ENCODE results near the gene PLA2G10. TPM values are rescaled to one million over a fixed set of nuclear protein-coding genes. Genes with fewer than 3 reads are reported as not detected.
"Not testable (repeated sequence)": the region's sequence is repeated elsewhere in the genome, so short reads cannot be mapped to it uniquely, and the experiment has no call there.

The PLA2G10 gene
- total RNA-seq, 1 donor from 2014 or later: not detected

DNA sequence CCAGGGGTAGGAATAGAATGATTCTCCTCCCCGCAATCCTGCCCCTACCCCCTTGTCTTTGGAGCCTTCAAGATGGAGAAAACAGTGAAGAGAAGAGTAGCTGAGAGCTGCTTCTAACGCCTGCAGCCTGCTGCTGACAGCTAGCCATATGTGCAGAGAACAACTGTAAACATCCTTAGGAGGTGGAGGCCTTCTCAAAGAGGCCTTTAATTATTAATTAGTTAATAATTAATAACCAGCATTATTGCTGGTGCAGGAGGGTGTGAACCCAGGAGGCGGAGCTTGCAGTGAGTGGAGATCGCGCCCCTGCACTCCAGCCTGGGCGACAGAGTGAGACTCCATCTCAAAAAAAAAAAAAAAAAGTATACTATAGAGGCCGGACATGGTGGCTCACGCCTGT is 52.9 kb downstream of the PLA2G10 start:
- Mint-ChIP-seq H3K9me3 (no peaks in the 10 kb centered on the region), H3K4me3 (ENCODE audit: low read depth) (no peak overlapping the region), H3K27me3 (ENCODE audit: low read depth) (no peaks in the 10 kb centered on the region), H3K36me3 (ENCODE audit: low read depth) (peaks cover 60% of the 10 kb centered on the region), H3K27ac (no peak overlapping the region), H3K4me1 (ENCODE audit: low read depth) (peaks cover 23% of the 10 kb centered on the region)
- no peak for DNase-seq (ENCODE audit: low spot score)
- intact Hi-C loops (cut with micrococcal nuclease): no loop called here

- no peak for DNase-seq (ENCODE audit: low spot score)
These were observed 53.6 kb downstream of the PLA2G10 start for GRCh38 chr16:14640538-14640937.

DNA sequence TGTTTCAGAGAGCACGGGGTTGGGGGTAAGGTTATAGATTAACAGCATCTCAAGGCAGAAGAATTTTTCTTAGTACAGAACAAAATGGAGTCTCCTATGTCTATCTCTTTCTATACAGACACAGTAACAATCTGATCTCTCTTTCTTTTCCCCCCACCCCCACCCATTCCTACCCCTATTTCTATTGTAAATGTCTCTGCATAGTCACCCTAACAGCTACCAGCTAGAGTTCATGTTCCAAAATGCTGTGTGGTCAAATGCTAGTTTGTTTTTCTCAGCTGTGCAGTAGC is 57.2 kb downstream of the PLA2G10 start:
- peaks cover 40% of the 10 kb centered on the region for H3K4me1 Mint-ChIP-seq (ENCODE audit: low read depth)
- H3K36me3 Mint-ChIP-seq (ENCODE audit: low read depth): peaks cover 49% of the 10 kb centered on the region
- H3K27ac Mint-ChIP-seq; H3K4me3 Mint-ChIP-seq (ENCODE audit: low read depth); H3K27me3 Mint-ChIP-seq (ENCODE audit: low read depth); intact Hi-C loops (cut with micrococcal nuclease); DNase-seq (ENCODE audit: low spot score); H3K9me3 Mint-ChIP-seq: not testable (repeated sequence)

More at GRCh38 chr16:14640538-14640937, 53.6 kb downstream of the PLA2G10 start:
- no peaks in the 10 kb centered on the region for H3K27me3 Mint-ChIP-seq (ENCODE audit: low read depth)
- no peak overlapping the region for H3K4me3 Mint-ChIP-seq (ENCODE audit: low read depth)
- H3K36me3 Mint-ChIP-seq (ENCODE audit: low read depth): peaks cover 60% of the 10 kb centered on the region
- H3K9me3 Mint-ChIP-seq: no peaks in the 10 kb centered on the region
- peaks cover 27% of the 10 kb centered on the region for H3K4me1 Mint-ChIP-seq (ENCODE audit: low read depth)
- intact Hi-C loops (cut with micrococcal nuclease): no loop called here
- H3K27ac Mint-ChIP-seq: peak overlapping the region; percentile 7

DNA sequence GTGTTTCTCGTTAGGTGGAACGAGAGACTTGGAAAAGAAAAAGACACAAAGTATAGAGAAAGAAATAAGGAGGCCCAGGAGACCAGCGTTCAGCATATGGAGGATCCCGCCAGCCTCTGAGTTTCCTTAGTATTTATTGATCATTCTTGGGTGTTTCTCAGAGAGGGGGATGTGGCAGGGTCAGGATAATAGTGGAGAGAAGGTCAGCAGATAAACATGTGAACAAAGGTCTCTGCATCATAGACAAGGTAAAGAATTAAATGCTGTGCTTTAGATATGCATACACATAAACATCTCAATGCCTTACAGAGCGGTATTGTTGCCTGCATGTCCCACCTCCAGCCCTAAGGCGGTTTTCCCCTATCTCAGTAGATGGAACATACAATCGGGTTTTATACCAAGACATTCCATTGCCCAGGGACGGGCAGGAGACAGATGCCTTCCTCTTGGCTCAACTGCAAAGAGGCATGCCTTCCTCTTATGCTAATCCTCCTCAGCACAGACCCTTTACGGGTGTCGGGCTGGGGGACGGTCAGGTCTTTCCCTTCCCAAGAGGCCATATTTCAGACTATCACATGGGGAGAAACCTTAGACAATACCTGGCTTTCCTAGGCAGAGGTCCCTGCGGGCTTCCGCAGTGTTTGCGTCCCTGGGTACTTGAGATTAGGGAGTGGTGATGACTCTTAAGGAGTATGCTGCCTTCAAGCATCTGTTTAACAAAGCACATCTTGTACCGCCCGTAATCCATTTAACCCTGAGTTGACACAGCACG is 57.7 kb downstream of the PLA2G10 start:
- H3K4me3 Mint-ChIP-seq (ENCODE audit: low read depth); H3K27me3 Mint-ChIP-seq (ENCODE audit: low read depth); H3K27ac Mint-ChIP-seq; H3K9me3 Mint-ChIP-seq; DNase-seq (ENCODE audit: low spot score); intact Hi-C loops (cut with micrococcal nuclease): not testable (repeated sequence)
- peaks cover 40% of the 10 kb centered on the region for H3K4me1 Mint-ChIP-seq (ENCODE audit: low read depth)
- peaks cover 47% of the 10 kb centered on the region for H3K36me3 Mint-ChIP-seq (ENCODE audit: low read depth)

DNA sequence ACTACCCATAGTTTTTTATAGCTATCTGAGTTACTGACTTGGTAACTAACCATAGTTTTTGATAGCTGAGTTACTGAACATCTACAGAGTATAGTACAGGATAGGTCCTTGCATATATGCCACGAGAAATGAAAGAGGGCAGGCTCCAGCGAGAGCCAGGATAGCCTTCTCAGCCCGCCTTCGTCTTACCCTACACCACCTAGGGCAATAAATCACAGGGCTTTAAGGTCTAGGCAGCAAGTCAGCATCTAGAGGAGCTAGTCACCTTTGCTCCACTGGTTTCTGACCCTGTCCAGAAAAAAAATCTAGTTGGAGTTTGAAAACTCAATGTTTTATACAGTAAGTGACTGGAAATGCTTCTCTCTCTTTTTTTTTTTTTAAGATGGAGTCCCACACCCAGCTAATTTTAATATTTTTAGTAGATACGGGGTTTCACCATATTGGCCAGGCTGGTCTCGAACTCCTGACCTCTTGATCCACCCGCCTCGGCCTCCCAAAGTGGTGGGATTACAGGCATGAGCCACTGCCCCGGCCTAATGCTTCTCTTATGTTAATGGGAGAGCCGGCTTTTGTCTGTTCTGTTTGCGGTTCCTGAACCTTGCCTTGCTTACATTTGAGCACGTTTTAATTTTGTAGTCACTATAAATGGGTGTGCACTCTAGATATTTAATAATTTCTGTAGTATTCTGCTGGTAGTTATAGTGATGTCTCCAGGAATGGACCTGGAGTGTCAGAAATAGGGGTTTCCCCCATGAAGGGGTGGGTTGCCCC is 58.5 kb downstream of the PLA2G10 start:
- peaks cover 36% of the 10 kb centered on the region for H3K4me1 Mint-ChIP-seq (ENCODE audit: low read depth)
- H3K27me3 Mint-ChIP-seq (ENCODE audit: low read depth): no peaks in the 10 kb centered on the region
- H3K27ac Mint-ChIP-seq: no peak overlapping the region
- no peaks in the 10 kb centered on the region for H3K9me3 Mint-ChIP-seq
- no peak overlapping the region for H3K4me3 Mint-ChIP-seq (ENCODE audit: low read depth)
- H3K36me3 Mint-ChIP-seq (ENCODE audit: low read depth): peaks cover 41% of the 10 kb centered on the region
- DNase-seq (ENCODE audit: low spot score): no peak
- intact Hi-C loops (cut with micrococcal nuclease): no loop called here

DNA sequence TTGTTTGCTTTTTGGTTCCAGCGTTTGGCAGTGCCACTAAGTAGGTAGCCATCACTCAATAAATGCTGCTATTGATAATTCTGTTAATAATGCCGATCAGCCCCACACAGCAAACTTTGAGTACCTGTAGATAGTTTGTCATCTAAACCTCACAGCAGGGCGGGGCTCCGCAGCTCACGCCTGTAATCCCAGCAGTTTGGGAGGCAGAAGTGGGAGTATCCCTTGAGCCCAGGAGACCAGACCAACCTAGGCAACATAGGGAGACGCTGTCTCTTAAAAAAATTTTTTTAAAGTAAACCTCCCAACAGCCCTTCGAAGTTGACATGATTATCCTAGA is 59.8 kb downstream of the PLA2G10 start:
- no peak for DNase-seq (ENCODE audit: low spot score)
- Mint-ChIP-seq H3K9me3 (no peaks in the 10 kb centered on the region), H3K27ac (peak overlapping the region; percentile 98), H3K4me3 (ENCODE audit: low read depth) (peak overlapping the region; percentile 99), H3K4me1 (ENCODE audit: low read depth) (peaks cover 29% of the 10 kb centered on the region), H3K36me3 (ENCODE audit: low read depth) (peaks cover 34% of the 10 kb centered on the region), H3K27me3 (ENCODE audit: low read depth) (no peaks in the 10 kb centered on the region)
- intact Hi-C loops (cut with micrococcal nuclease): loop anchor here (5.0 kb wide), 1 partner anchor 347 kb away; no protein-coding TSS in a partner anchor

- intact Hi-C loops (cut with micrococcal nuclease): loop anchor here (5.0 kb wide), 1 partner anchor 346 kb away; no protein-coding TSS in a partner anchor
- Mint-ChIP-seq H3K4me1 (ENCODE audit: low read depth) (peaks cover 36% of the 10 kb centered on the region), H3K27ac (peak within 1 kb of the TSS; percentile 98), H3K27me3 (ENCODE audit: low read depth) (no peaks in the 10 kb centered on the region), H3K36me3 (ENCODE audit: low read depth) (peaks cover 40% of the 10 kb centered on the region), H3K9me3 (no peaks in the 10 kb centered on the region), H3K4me3 (ENCODE audit: low read depth) (peak within 1 kb of the TSS; percentile 99)
- peak; percentile 98 for DNase-seq (ENCODE audit: low spot score)
These were observed 61.2 kb downstream of the PLA2G10 start, which contains the start of gene BFAR for GRCh38 chr16:14632693-14633569. Gene BFAR (plus strand): TSS chr16:14632951. CDS start chr16:14644347, 11,396 bp downstream.

DNA sequence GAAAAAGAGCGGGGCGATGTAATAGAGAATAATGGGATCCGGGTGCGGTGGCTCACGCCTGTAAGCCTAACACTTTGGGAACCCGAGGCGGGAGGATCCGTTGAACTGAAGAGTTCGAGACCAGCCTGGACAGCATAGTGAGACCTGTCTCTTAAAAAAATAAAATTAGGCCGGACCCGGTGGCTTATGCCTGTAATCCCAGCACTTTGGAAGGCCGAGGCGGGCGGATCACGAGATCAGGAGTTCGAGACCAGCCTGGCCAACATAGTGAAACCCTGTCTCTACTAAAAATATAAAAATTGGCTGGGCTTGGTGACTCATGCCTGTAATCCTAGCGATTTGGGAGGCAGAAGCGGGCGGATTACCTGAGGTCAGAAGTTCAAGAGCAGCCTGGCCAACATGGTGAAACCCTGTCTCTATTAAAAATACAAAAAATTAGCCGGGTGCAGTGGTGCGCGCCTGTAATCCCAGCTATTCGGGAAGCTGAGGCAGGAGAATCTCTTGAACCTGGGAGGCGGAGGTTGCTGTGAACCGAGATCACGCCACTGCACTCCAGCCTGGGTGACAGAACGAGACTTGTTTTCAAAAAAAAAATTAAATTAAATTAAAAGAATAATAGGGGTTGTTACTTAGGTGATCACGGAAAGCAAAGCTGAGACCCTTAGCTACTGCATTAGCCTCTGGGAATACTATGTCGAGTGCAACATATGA is 63.3 kb downstream of the PLA2G10 start:
- intact Hi-C loops (cut with micrococcal nuclease): loop anchor here (5.0 kb wide), 1 partner anchor 343 kb away; no protein-coding TSS in a partner anchor
- not testable (repeated sequence) for H3K9me3 Mint-ChIP-seq; H3K27me3 Mint-ChIP-seq (ENCODE audit: low read depth); DNase-seq (ENCODE audit: low spot score)
- Mint-ChIP-seq H3K4me1 (ENCODE audit: low read depth) (peaks cover 33% of the 10 kb centered on the region), H3K36me3 (ENCODE audit: low read depth) (peaks cover 50% of the 10 kb centered on the region), H3K4me3 (ENCODE audit: low read depth) (peak overlapping the region; percentile 99), H3K27ac (peak overlapping the region; percentile 99)

DNA sequence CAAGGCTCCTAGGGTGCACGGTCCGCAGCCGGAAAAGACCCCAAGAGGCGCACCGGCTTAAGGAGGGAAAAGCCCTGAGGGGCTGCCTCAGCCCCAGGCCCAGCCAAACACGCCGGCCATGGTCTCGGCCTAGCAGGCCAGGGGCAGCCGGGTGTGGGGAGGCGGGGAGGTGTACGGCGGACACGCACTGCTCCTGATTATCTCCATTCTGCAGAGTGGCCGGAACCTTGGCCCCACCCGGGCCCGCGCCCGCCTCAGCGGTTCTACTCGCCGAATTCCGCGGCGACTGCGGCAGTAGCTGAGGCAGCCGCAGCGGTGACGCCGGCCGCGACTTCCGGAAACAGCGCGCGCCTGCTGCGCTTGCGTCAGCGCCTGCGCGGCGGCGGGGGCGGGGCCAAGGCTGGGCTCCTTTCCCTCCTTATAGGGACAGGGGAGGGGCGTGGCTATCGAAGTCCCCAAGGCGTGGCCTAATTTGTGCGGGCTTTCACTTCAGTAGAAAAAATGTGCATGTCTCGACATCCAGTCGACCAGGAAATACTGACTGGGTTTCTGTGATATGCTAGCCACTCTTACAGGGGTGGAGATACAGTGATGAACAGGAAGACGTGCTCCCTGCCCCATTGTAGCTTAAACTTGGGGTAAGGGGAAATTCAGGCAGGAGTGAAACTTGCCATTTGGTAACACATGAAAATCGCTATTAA is 64.0 kb downstream of the PLA2G10 start, which contains the start of gene PARN:
PARN (minus strand) TSS at position 342 of the 701 bp plus-strand sequence; CDS start at position 207, 135 bp downstream.
- Mint-ChIP-seq H3K27ac (peak within 1 kb of the TSS; percentile 99), H3K36me3 (ENCODE audit: low read depth) (peaks cover 54% of the 10 kb centered on the region), H3K4me3 (ENCODE audit: low read depth) (peak within 1 kb of the TSS; percentile 98), H3K9me3 (no peaks in the 10 kb centered on the region), H3K4me1 (ENCODE audit: low read depth) (peaks cover 31% of the 10 kb centered on the region), H3K27me3 (ENCODE audit: low read depth) (no peaks in the 10 kb centered on the region)
- peak; percentile 97 for DNase-seq (ENCODE audit: low spot score)
- intact Hi-C loops (cut with micrococcal nuclease): loop anchor here (5.0 kb wide), 1 partner anchor 343 kb away; no protein-coding TSS in a partner anchor

DNA sequence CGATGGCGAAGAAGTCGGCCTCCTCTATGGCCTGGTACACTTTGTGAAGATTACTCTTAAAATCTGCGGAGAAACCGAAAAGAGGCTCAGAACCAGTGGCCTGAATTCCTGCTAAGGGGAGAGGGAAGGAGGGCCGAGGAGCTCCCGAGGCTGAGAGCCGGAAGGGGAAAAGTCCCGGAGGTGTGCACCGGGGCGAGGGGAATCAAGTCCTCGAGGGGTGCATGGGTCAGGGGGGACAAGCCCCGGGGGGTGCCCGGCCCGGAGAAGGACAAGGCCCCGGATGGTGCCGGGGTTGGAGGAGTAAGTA is 64.5 kb downstream of the PLA2G10 start:
- H3K9me3 Mint-ChIP-seq: no peaks in the 10 kb centered on the region
- peaks cover 53% of the 10 kb centered on the region for H3K36me3 Mint-ChIP-seq (ENCODE audit: low read depth)
- no peaks in the 10 kb centered on the region for H3K27me3 Mint-ChIP-seq (ENCODE audit: low read depth)
- H3K4me1 Mint-ChIP-seq (ENCODE audit: low read depth): peaks cover 28% of the 10 kb centered on the region
- H3K4me3 Mint-ChIP-seq (ENCODE audit: low read depth): peak overlapping the region; percentile 98
- intact Hi-C loops (cut with micrococcal nuclease): no loop called here
- H3K27ac Mint-ChIP-seq: peak overlapping the region; percentile 93
- no peak for DNase-seq (ENCODE audit: low spot score)

DNA sequence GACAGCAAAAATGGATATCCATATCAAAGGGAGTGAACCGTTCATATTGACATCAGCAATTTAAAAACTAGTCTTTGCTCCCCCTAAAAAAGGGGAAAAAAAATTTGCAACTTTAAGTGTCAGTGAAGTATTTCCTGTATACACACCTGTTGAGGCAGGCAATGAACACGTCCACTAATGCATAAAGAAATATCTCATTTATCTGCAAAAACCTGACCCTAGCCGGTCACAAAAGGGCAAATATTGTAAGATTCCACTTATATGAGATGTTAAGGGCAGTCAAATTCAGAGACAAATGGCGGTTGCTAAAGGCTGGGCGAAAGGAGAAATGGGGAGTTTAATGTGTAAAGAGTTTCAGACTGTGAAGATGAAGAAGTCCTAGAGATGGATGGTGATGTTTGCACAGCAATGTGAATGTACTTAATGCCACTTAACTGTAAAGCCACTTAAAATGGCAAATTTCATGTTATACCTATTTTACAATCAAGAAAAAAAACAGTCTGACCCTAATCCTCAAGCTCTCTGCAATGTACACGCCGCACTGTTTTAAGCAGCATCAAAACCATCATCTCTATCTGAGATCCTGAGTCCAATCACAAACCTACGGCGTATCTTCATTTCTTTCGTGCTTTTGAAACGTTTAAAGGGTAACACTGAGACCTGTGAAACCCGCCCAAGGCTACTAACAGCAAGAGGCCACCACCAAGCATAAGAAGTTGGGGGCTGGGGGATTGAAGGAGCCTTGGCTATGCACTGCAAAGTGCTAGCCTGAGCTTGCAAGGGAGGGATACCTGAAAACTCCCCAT is 65.1 kb downstream of the PLA2G10 start:
- intact Hi-C loops (cut with micrococcal nuclease): no loop called here
- Mint-ChIP-seq H3K4me3 (ENCODE audit: low read depth) (peak overlapping the region; percentile 98), H3K4me1 (ENCODE audit: low read depth) (peaks cover 23% of the 10 kb centered on the region), H3K27me3 (ENCODE audit: low read depth) (no peaks in the 10 kb centered on the region), H3K9me3 (no peaks in the 10 kb centered on the region), H3K36me3 (ENCODE audit: low read depth) (peaks cover 55% of the 10 kb centered on the region), H3K27ac (peak overlapping the region; percentile 93)
- DNase-seq (ENCODE audit: low spot score): no peak

Data from activated T-helper 2 cell treated with anti-CD3 and anti-CD28 coated beads, Interferon-gamma antibody, Interleukin-2, Interleukin-4, amounts not matched to agents 10 μg/mL and 5 μg/mL and 100 μg/mL, durations not matched to agents 14 hours and 24 hours and 36 hours (primary cell).